Measurements from ENCODE around the gene TSPO2. TPM values are rescaled to one million over a fixed set of nuclear protein-coding genes. Genes with fewer than 3 reads are reported as not detected.
"Not testable (repeated sequence)": the region's sequence is repeated elsewhere in the genome, so short reads cannot be mapped to it uniquely, and the experiment has no call there.

Gene TSPO2
- total and polyA plus RNA-seq, 12 donors = 0.44 TPM; not detected in 11

- 80 to 94% (median 90%) methylated on average over 2 of the region's 2 CpGs for WGBS, 4 donors
- no peak overlapping the region for H3K27ac ChIP-seq
- intact Hi-C loops (cut with DNase I) = no loop called here
- TF ChIP-seq POLR2A (IDR thresholded peaks at IDR 0.05) (no peak), CTCF (IDR thresholded peaks at IDR 0.05) (no peak)
- H3K9me3 ChIP-seq (replicated peaks in 1 of 3) = no peaks in the 10 kb centered on the region
- no peak for DNase-seq
- H3K36me3 ChIP-seq (replicated peaks in 1 of 2) = no peaks in the 10 kb centered on the region
- no peaks in the 10 kb centered on the region for H3K4me1 ChIP-seq (replicated peaks in 1 of 2)
- H3K27me3 ChIP-seq = no peaks in the 10 kb centered on the region
- H3K4me3 ChIP-seq = no peak overlapping the region
Observed at GRCh38 chr6:41011673-41012072, 30.6 kb upstream of the TSPO2 start.

- H3K4me3 ChIP-seq = no peak overlapping the region
- no peak for TF ChIP-seq POLR2A (IDR thresholded peaks at IDR 0.05)
- TF ChIP-seq CTCF (IDR thresholded peaks at IDR 0.05) = no peak
- intact Hi-C loops (cut with DNase I) = no loop called here
- 81 to 87% (median 84%) methylated on average over 5 of the region's 5 CpGs for WGBS, 4 donors
- no peaks in the 10 kb centered on the region for H3K4me1 ChIP-seq (replicated peaks in 1 of 2)
- no peak for DNase-seq
- H3K27ac ChIP-seq = no peak overlapping the region
- no peaks in the 10 kb centered on the region for H3K9me3 ChIP-seq (replicated peaks in 1 of 3)
- no peaks in the 10 kb centered on the region for H3K27me3 ChIP-seq
- H3K36me3 ChIP-seq (replicated peaks in 1 of 2) = no peaks in the 10 kb centered on the region
Observed at GRCh38 chr6:41013466-41014153, 28.7 kb upstream of the TSPO2 start.

GRCh38 chr6:41014780-41015179, 27.5 kb upstream of the TSPO2 start:
- no peak overlapping the region for H3K4me3 ChIP-seq
- H3K4me1 ChIP-seq (replicated peaks in 1 of 2) = no peaks in the 10 kb centered on the region
- intact Hi-C loops (cut with DNase I) = loop anchor here in 1 of 2 donors (5.0 kb wide), 1 partner anchor 112 kb away; no protein-coding TSS in a partner anchor
- TF ChIP-seq POLR2A (IDR thresholded peaks at IDR 0.05) = no peak
- TF ChIP-seq CTCF (IDR thresholded peaks at IDR 0.05) = no peak
- DNase-seq = no peak
- WGBS, 4 donors = 84 to 92% (median 89%) methylated on average over 4 of the region's 4 CpGs
- no peaks in the 10 kb centered on the region for H3K9me3 ChIP-seq (replicated peaks in 1 of 3)
- no peaks in the 10 kb centered on the region for H3K36me3 ChIP-seq (replicated peaks in 1 of 2)
- no peak overlapping the region for H3K27ac ChIP-seq
- no peaks in the 10 kb centered on the region for H3K27me3 ChIP-seq

GRCh38 chr6:41015860-41016259, 26.4 kb upstream of the TSPO2 start:
- not testable (repeated sequence) for H3K27ac ChIP-seq, DNase-seq
- intact Hi-C loops (cut with DNase I) = loop anchor here in 1 of 2 donors (5.0 kb wide), 1 partner anchor 114 kb away; no protein-coding TSS in a partner anchor

GRCh38 chr6:41017663-41018062, 24.6 kb upstream of the TSPO2 start:
- Histone ChIP-seq H3K36me3 (replicated peaks in 1 of 2) (no peaks in the 10 kb centered on the region), H3K9me3 (replicated peaks in 1 of 3) (no peaks in the 10 kb centered on the region), H3K4me1 (replicated peaks in 1 of 2) (peaks cover 0 to 14% of the 10 kb centered on the region in 2 donors), H3K4me3 (no peak overlapping the region), H3K27me3 (no peaks in the 10 kb centered on the region), H3K27ac (no peak overlapping the region)
- intact Hi-C loops (cut with DNase I) = loop anchor here in 1 of 2 donors (5.0 kb wide), 1 partner anchor 115 kb away; no protein-coding TSS in a partner anchor
- DNase-seq = no peak
- no peak for TF ChIP-seq CTCF (IDR thresholded peaks at IDR 0.05)
- TF ChIP-seq POLR2A (IDR thresholded peaks at IDR 0.05) = no peak
- 80 to 100% (median 93%) methylated on average over 1 of the region's 1 CpG for WGBS, 4 donors

More at GRCh38 chr6:41015860-41016259, 26.4 kb upstream of the TSPO2 start:
- WGBS, 4 donors = 93 to 100% (median 97%) methylated on average over 5 of the region's 5 CpGs
- H3K36me3 ChIP-seq (replicated peaks in 1 of 2); H3K9me3 ChIP-seq (replicated peaks in 1 of 3); H3K4me1 ChIP-seq (replicated peaks in 1 of 2); H3K4me3 ChIP-seq; H3K27me3 ChIP-seq: not testable (repeated sequence)
